Measurements from ENCODE around the gene SERHL2.
"Not testable (repeated sequence)": the region's sequence is repeated elsewhere in the genome, so short reads cannot be mapped to it uniquely, and the experiment has no call there.

SERHL2 gene

GRCh38 chr22:42560381-42560780, 6.6 kb downstream of the SERHL2 start:
- WGBS (ENCODE audit: insufficient coverage, insufficient read length): no CpG with 5 or more reads among the region's 8 CpGs
- Histone ChIP-seq H3K27me3 (ENCODE audit: control insufficient read depth, insufficient read depth, low read length) (no peaks in the 10 kb centered on the region; the same call in 1 of the 2 replicates), H3K27ac (ENCODE audit: low read length) (no peak overlapping the region), H3K36me3 (ENCODE audit: control insufficient read depth, insufficient read depth, low read length) (no peaks in the 10 kb centered on the region), H3K9me3 (ENCODE audit: control insufficient read depth, insufficient read depth, low read length) (no peaks in the 10 kb centered on the region), H3K4me1 (ENCODE audit: control insufficient read depth, insufficient read depth, low read length) (no peaks in the 10 kb centered on the region; the same call in 1 of the 2 replicates), H3K4me3 (ENCODE audit: low read length) (no peak overlapping the region)
- DNase-seq (ENCODE audit: low read depth, low spot score): no peak

GRCh38 chr22:42560781-42561180, 7.0 kb downstream of the SERHL2 start:
- no peaks in the 10 kb centered on the region for H3K36me3 ChIP-seq (ENCODE audit: control insufficient read depth, insufficient read depth, low read length)
- DNase-seq (ENCODE audit: low read depth, low spot score): no peak
- no peaks in the 10 kb centered on the region; the same call in 1 of the 2 replicates for H3K4me1 ChIP-seq (ENCODE audit: control insufficient read depth, insufficient read depth, low read length)
- no CpG with 5 or more reads among the region's 7 CpGs for WGBS (ENCODE audit: insufficient coverage, insufficient read length)
- no peaks in the 10 kb centered on the region for H3K9me3 ChIP-seq (ENCODE audit: control insufficient read depth, insufficient read depth, low read length)
- H3K27me3 ChIP-seq (ENCODE audit: control insufficient read depth, insufficient read depth, low read length): no peaks in the 10 kb centered on the region; the same call in 1 of the 2 replicates
- no peak overlapping the region for H3K4me3 ChIP-seq (ENCODE audit: low read length)
- H3K27ac ChIP-seq (ENCODE audit: low read length): no peak overlapping the region

GRCh38 chr22:42561856-42562255, 8.1 kb downstream of the SERHL2 start:
- H3K27ac ChIP-seq (ENCODE audit: low read length): no peak overlapping the region
- H3K36me3 ChIP-seq (ENCODE audit: control insufficient read depth, insufficient read depth, low read length): no peaks in the 10 kb centered on the region
- WGBS (ENCODE audit: insufficient coverage, insufficient read length): no CpG with 5 or more reads among the region's 5 CpGs
- H3K4me1 ChIP-seq (ENCODE audit: control insufficient read depth, insufficient read depth, low read length): no peaks in the 10 kb centered on the region; the same call in 1 of the 2 replicates
- no peak overlapping the region for H3K4me3 ChIP-seq (ENCODE audit: low read length)
- H3K9me3 ChIP-seq (ENCODE audit: control insufficient read depth, insufficient read depth, low read length): no peaks in the 10 kb centered on the region
- H3K27me3 ChIP-seq (ENCODE audit: control insufficient read depth, insufficient read depth, low read length): no peaks in the 10 kb centered on the region; the same call in 1 of the 2 replicates
- no peak for DNase-seq (ENCODE audit: low read depth, low spot score)

GRCh38 chr22:42562279-42562678, 8.5 kb downstream of the SERHL2 start:
- DNase-seq (ENCODE audit: low read depth, low spot score): no peak
- H3K27me3 ChIP-seq (ENCODE audit: control insufficient read depth, insufficient read depth, low read length): no peaks in the 10 kb centered on the region; the same call in 1 of the 2 replicates
- no CpG with 5 or more reads among the region's 8 CpGs for WGBS (ENCODE audit: insufficient coverage, insufficient read length)
- no peaks in the 10 kb centered on the region for H3K9me3 ChIP-seq (ENCODE audit: control insufficient read depth, insufficient read depth, low read length)
- no peak overlapping the region for H3K4me3 ChIP-seq (ENCODE audit: low read length)
- H3K27ac ChIP-seq (ENCODE audit: low read length): no peak overlapping the region
- H3K36me3 ChIP-seq (ENCODE audit: control insufficient read depth, insufficient read depth, low read length): no peaks in the 10 kb centered on the region
- H3K4me1 ChIP-seq (ENCODE audit: control insufficient read depth, insufficient read depth, low read length): no peaks in the 10 kb centered on the region; the same call in 1 of the 2 replicates

GRCh38 chr22:42562684-42563083, 8.9 kb downstream of the SERHL2 start:
- no peak for DNase-seq (ENCODE audit: low read depth, low spot score)
- Histone ChIP-seq H3K27me3 (ENCODE audit: control insufficient read depth, insufficient read depth, low read length) (no peaks in the 10 kb centered on the region; the same call in 1 of the 2 replicates), H3K9me3 (ENCODE audit: control insufficient read depth, insufficient read depth, low read length) (no peaks in the 10 kb centered on the region), H3K36me3 (ENCODE audit: control insufficient read depth, insufficient read depth, low read length) (no peaks in the 10 kb centered on the region), H3K27ac (ENCODE audit: low read length) (no peak overlapping the region), H3K4me3 (ENCODE audit: low read length) (no peak overlapping the region), H3K4me1 (ENCODE audit: control insufficient read depth, insufficient read depth, low read length) (no peaks in the 10 kb centered on the region; the same call in 1 of the 2 replicates)
- WGBS (ENCODE audit: insufficient coverage, insufficient read length): no CpG with 5 or more reads among the region's 2 CpGs

GRCh38 chr22:42563943-42564342, 10.2 kb downstream of the SERHL2 start:
- not testable (repeated sequence) for DNase-seq (ENCODE audit: low read depth, low spot score); H3K4me3 ChIP-seq (ENCODE audit: low read length); H3K27me3 ChIP-seq (ENCODE audit: control insufficient read depth, insufficient read depth, low read length); H3K36me3 ChIP-seq (ENCODE audit: control insufficient read depth, insufficient read depth, low read length); H3K27ac ChIP-seq (ENCODE audit: low read length); H3K4me1 ChIP-seq (ENCODE audit: control insufficient read depth, insufficient read depth, low read length); H3K9me3 ChIP-seq (ENCODE audit: control insufficient read depth, insufficient read depth, low read length)
- WGBS (ENCODE audit: insufficient coverage, insufficient read length): no CpG with 5 or more reads among the region's 3 CpGs

GRCh38 chr22:42564699-42565098, 10.9 kb downstream of the SERHL2 start:
- H3K4me1 ChIP-seq (ENCODE audit: control insufficient read depth, insufficient read depth, low read length): no peaks in the 10 kb centered on the region; the same call in 1 of the 2 replicates
- no peaks in the 10 kb centered on the region for H3K36me3 ChIP-seq (ENCODE audit: control insufficient read depth, insufficient read depth, low read length)
- WGBS (ENCODE audit: insufficient coverage, insufficient read length): no CpG with 5 or more reads among the region's 17 CpGs
- no peak for DNase-seq (ENCODE audit: low read depth, low spot score)
- H3K27ac ChIP-seq (ENCODE audit: low read length): no peak overlapping the region
- H3K4me3 ChIP-seq (ENCODE audit: low read length): no peak overlapping the region
- no peaks in the 10 kb centered on the region for H3K9me3 ChIP-seq (ENCODE audit: control insufficient read depth, insufficient read depth, low read length)
- H3K27me3 ChIP-seq (ENCODE audit: control insufficient read depth, insufficient read depth, low read length): no peaks in the 10 kb centered on the region; the same call in 1 of the 2 replicates

- Histone ChIP-seq H3K4me1 (ENCODE audit: control insufficient read depth, insufficient read depth, low read length) (no peaks in the 10 kb centered on the region; the same call in 1 of the 2 replicates), H3K9me3 (ENCODE audit: control insufficient read depth, insufficient read depth, low read length) (no peaks in the 10 kb centered on the region), H3K27me3 (ENCODE audit: control insufficient read depth, insufficient read depth, low read length) (no peaks in the 10 kb centered on the region), H3K36me3 (ENCODE audit: control insufficient read depth, insufficient read depth, low read length) (no peaks in the 10 kb centered on the region), H3K4me3 (ENCODE audit: low read length) (no peak overlapping the region), H3K27ac (ENCODE audit: low read length) (no peak overlapping the region)
- no peak for DNase-seq (ENCODE audit: low read depth, low spot score)
- WGBS (ENCODE audit: insufficient coverage, insufficient read length): no CpG with 5 or more reads among the region's 12 CpGs
Observed at GRCh38 chr22:42565956-42566355, 12.2 kb downstream of the SERHL2 start.

GRCh38 chr22:42567950-42568349, 14.2 kb downstream of the SERHL2 start:
- H3K27me3 ChIP-seq (ENCODE audit: control insufficient read depth, insufficient read depth, low read length); DNase-seq (ENCODE audit: low read depth, low spot score); H3K9me3 ChIP-seq (ENCODE audit: control insufficient read depth, insufficient read depth, low read length); H3K27ac ChIP-seq (ENCODE audit: low read length); H3K4me1 ChIP-seq (ENCODE audit: control insufficient read depth, insufficient read depth, low read length); H3K4me3 ChIP-seq (ENCODE audit: low read length); H3K36me3 ChIP-seq (ENCODE audit: control insufficient read depth, insufficient read depth, low read length): not testable (repeated sequence)
- WGBS (ENCODE audit: insufficient coverage, insufficient read length): no CpG with 5 or more reads among the region's 6 CpGs

- H3K27ac ChIP-seq (ENCODE audit: low read length); H3K4me3 ChIP-seq (ENCODE audit: low read length); H3K27me3 ChIP-seq (ENCODE audit: control insufficient read depth, insufficient read depth, low read length); H3K4me1 ChIP-seq (ENCODE audit: control insufficient read depth, insufficient read depth, low read length); H3K36me3 ChIP-seq (ENCODE audit: control insufficient read depth, insufficient read depth, low read length); H3K9me3 ChIP-seq (ENCODE audit: control insufficient read depth, insufficient read depth, low read length); DNase-seq (ENCODE audit: low read depth, low spot score): not testable (repeated sequence)
- WGBS (ENCODE audit: insufficient coverage, insufficient read length): no CpG with 5 or more reads among the region's 9 CpGs
Observed at GRCh38 chr22:42570580-42570979, 16.8 kb downstream of the SERHL2 start.

- H3K36me3 ChIP-seq (ENCODE audit: control insufficient read depth, insufficient read depth, low read length): peaks cover 13% of the 10 kb centered on the region
- not testable (repeated sequence) for H3K4me1 ChIP-seq (ENCODE audit: control insufficient read depth, insufficient read depth, low read length); H3K4me3 ChIP-seq (ENCODE audit: low read length); H3K27me3 ChIP-seq (ENCODE audit: control insufficient read depth, insufficient read depth, low read length); H3K9me3 ChIP-seq (ENCODE audit: control insufficient read depth, insufficient read depth, low read length); DNase-seq (ENCODE audit: low read depth, low spot score); H3K27ac ChIP-seq (ENCODE audit: low read length)
- no CpG with 5 or more reads among the region's 12 CpGs for WGBS (ENCODE audit: insufficient coverage, insufficient read length)
Observed at GRCh38 chr22:42571068-42571467, 17.3 kb downstream of the SERHL2 start.
